H9 (cell line): ENCODE results near the gene PFN3. TPM values are rescaled to one million over a fixed set of nuclear protein-coding genes. Genes with fewer than 3 reads are reported as not detected.

ENCODE experiments used
- DNase-seq: peaks from one replicate; pipeline ENCODE4 v3.0.0-alpha.2; 2017
- H2AFZ ChIP-seq: one replicate; pipeline ENCODE4 v1.6.1; 2013; ENCODE audit warnings: mild to moderate bottlenecking, low read length, control low read depth, moderate library complexity
- H2AK5ac ChIP-seq: 2 replicates; pipeline ENCODE4 v1.6.1; 2013; ENCODE audit warnings: low read length, control low read depth, mixed read lengths; ENCODE audit not compliant: insufficient read length
- H2BK120ac ChIP-seq: one replicate; pipeline ENCODE4 v1.6.1; 2013; ENCODE audit warnings: low read depth, mild to moderate bottlenecking, low read length, control low read depth, inconsistent platforms; ENCODE audit not compliant: poor library complexity, severe bottlenecking
- H2BK12ac ChIP-seq: 2 replicates; pipeline ENCODE4 v1.6.1; 2013; ENCODE audit warnings: low read length, control low read depth, mixed read lengths, low read depth; ENCODE audit not compliant: insufficient read length
- H2BK15ac ChIP-seq: 2 replicates; pipeline ENCODE4 v1.6.1; 2013; ENCODE audit warnings: low read depth, low read length, control low read depth
- H2BK20ac ChIP-seq: one replicate; pipeline ENCODE4 v1.6.1; 2013; ENCODE audit warnings: low read depth, mild to moderate bottlenecking, low read length, control low read depth, inconsistent platforms; ENCODE audit not compliant: poor library complexity, severe bottlenecking
- H2BK5ac ChIP-seq: 2 replicates; pipeline ENCODE4 v1.6.1; 2013; ENCODE audit warnings: low read length, control low read depth, mixed read lengths; ENCODE audit not compliant: insufficient read length
- H3K14ac ChIP-seq: 2 replicates; pipeline ENCODE4 v1.6.1; 2013; ENCODE audit warnings: low read length, control low read depth; ENCODE audit not compliant: insufficient read depth
- H3K18ac ChIP-seq: 2 replicates; pipeline ENCODE4 v1.6.1; 2013; ENCODE audit warnings: low read depth, mild to moderate bottlenecking, mixed read lengths, low read length, control low read depth; ENCODE audit not compliant: insufficient read length
- H3K23ac ChIP-seq: 2 replicates; pipeline ENCODE4 v1.6.1; 2013; ENCODE audit warnings: low read length, control low read depth, mixed read lengths, low read depth; ENCODE audit not compliant: insufficient read length
- H3K23me2 ChIP-seq: 2 replicates; pipeline ENCODE4 v1.6.1; 2013; ENCODE audit warnings: low read depth, mild to moderate bottlenecking, mixed read lengths, low read length, control low read depth; ENCODE audit not compliant: insufficient read length, poor library complexity, severe bottlenecking
- H3K27ac ChIP-seq: 2 replicates; pipeline ENCODE4 v1.5.1; 2013; ENCODE audit warnings: low read length, control low read depth, mixed read lengths, low read depth; ENCODE audit not compliant: insufficient read length
- H3K27me3 ChIP-seq: 2 replicates; pipeline ENCODE4 v1.6.1; 2013; ENCODE audit warnings: low read length, control low read depth, inconsistent platforms; ENCODE audit not compliant: insufficient read depth
- H3K4ac ChIP-seq: 2 replicates; pipeline ENCODE4 v1.6.1; 2013; ENCODE audit warnings: low read depth, mild to moderate bottlenecking, control low read depth, inconsistent platforms, low read length, moderate library complexity
- H3K4me1 ChIP-seq: 2 replicates; pipeline ENCODE4 v1.6.1; 2013; ENCODE audit warnings: low read length, control low read depth, inconsistent platforms; ENCODE audit not compliant: insufficient read depth
- H3K4me2 ChIP-seq: 2 replicates; pipeline ENCODE4 v1.6.1; 2013; ENCODE audit warnings: low read length, control low read depth, mixed read lengths; ENCODE audit not compliant: insufficient read length, insufficient read depth
- H3K56ac ChIP-seq: 2 replicates; pipeline ENCODE4 v1.6.1; 2013; ENCODE audit warnings: low read depth, mild to moderate bottlenecking, mixed read lengths, low read length, control low read depth; ENCODE audit not compliant: insufficient read length
- H3K79me1 ChIP-seq: 2 replicates; pipeline ENCODE4 v1.6.1; 2013; ENCODE audit warnings: low read depth, mild to moderate bottlenecking, moderate library complexity, low read length, control low read depth, inconsistent platforms; ENCODE audit not compliant: insufficient read depth, poor library complexity, severe bottlenecking
- H3K79me2 ChIP-seq: 2 replicates; pipeline ENCODE4 v1.6.1; 2013; ENCODE audit warnings: low read length, control low read depth, inconsistent platforms; ENCODE audit not compliant: insufficient read depth
- H3K9ac ChIP-seq: 2 replicates; pipeline ENCODE4 v1.6.1; 2013; ENCODE audit warnings: low read length, control low read depth, mixed read lengths; ENCODE audit not compliant: insufficient read length; ENCODE audit errors: extremely low read depth
- H3K9me3 ChIP-seq: one replicate; pipeline ENCODE4 v1.6.1; 2013; ENCODE audit warnings: low read depth, low read length, inconsistent platforms; ENCODE audit not compliant: control insufficient read depth
- H3T11ph ChIP-seq: one replicate; pipeline ENCODE4 v1.6.1; 2013; ENCODE audit warnings: mild to moderate bottlenecking, low read length, control low read depth, inconsistent platforms
- H4K20me1 ChIP-seq: one replicate; pipeline ENCODE4 v1.6.1; 2013; ENCODE audit not compliant: control insufficient read depth, insufficient read length, insufficient read depth
- H4K5ac ChIP-seq: 2 replicates; pipeline ENCODE4 v1.6.1; 2013; ENCODE audit warnings: low read depth, mild to moderate bottlenecking, mixed read lengths, low read length, control low read depth; ENCODE audit not compliant: insufficient read length
- H4K8ac ChIP-seq: replicated peaks from 2 replicates; pipeline ENCODE4 v1.6.1; 2013; ENCODE audit warnings: low read length, control low read depth, mixed read lengths, low read depth; ENCODE audit not compliant: insufficient read length
- H4K91ac ChIP-seq: 2 replicates; pipeline ENCODE4 v1.6.1; 2013; ENCODE audit warnings: low read depth, mild to moderate bottlenecking, moderate library complexity, mixed read lengths, low read length, control low read depth; ENCODE audit not compliant: insufficient read length
- H3K27ac Mint-ChIP-seq, 3 experiments: 2 replicates in 2 of 3; 3 replicates in 1 of 3; pipeline ENCODE4 v1.8.0; 2020 to 2021; ENCODE audit warnings: mixed read lengths in 3 of 3, mild to moderate bottlenecking in 1 of 3, moderate library complexity in 1 of 3
- H3K27me3 Mint-ChIP-seq: 2 replicates; pipeline ENCODE4 v1.8.0; 2021; ENCODE audit warnings: low read depth, mild to moderate bottlenecking, moderate library complexity, mixed read lengths
- H3K36me3 Mint-ChIP-seq, 3 experiments: 2 replicates in 2 of 3; 3 replicates in 1 of 3; pipeline ENCODE4 v1.8.0; 2020 to 2021; ENCODE audit warnings: low read depth in 3 of 3, mixed read lengths in 3 of 3; ENCODE audit not compliant: insufficient read depth in 1 of 3
- H3K4me1 Mint-ChIP-seq, 2 experiments: 2 replicates each; pipeline ENCODE4 v1.8.0; 2020; ENCODE audit warnings: mixed read lengths in 2 of 2
- H3K4me3 Mint-ChIP-seq, 2 experiments: 2 replicates in 1 of 2; 3 replicates in 1 of 2; pipeline ENCODE4 v1.8.0; 2020 to 2021; ENCODE audit warnings: mild to moderate bottlenecking in 2 of 2, mixed read lengths in 2 of 2, moderate library complexity in 1 of 2
- H3K9me3 Mint-ChIP-seq, 2 experiments: 2 replicates in 1 of 2; 3 replicates in 1 of 2; pipeline ENCODE4 v1.8.0; 2020; ENCODE audit warnings: mild to moderate bottlenecking in 2 of 2, mixed read lengths in 2 of 2, moderate library complexity in 1 of 2
- CTCF ChIP-seq: fragments of 200-600 bp; sonication (generic); conservative IDR thresholded peaks from 3 replicates; pipeline ENCODE4 v1.8.0; 2021; ENCODE audit warnings: antibody characterized with exemption, mild to moderate bottlenecking
- WGBS: extraction: QIAGEN DNeasy Blood & Tissue Kit; methylation state at CpG from one replicate; pipeline ENCODE4 v1.1.7; 2013; ENCODE audit warnings: missing lambda C conversion rate, low lambda C conversion rate, mixed read lengths; ENCODE audit not compliant: insufficient read length; ENCODE audit errors: extremely low coverage; 5-methylcytosine and 5-hydroxymethylcytosine counted together
- total RNA-seq: library from RNA; stranded (reverse); gene quantifications from 2 replicates; pipeline ENCODE4 v1.2.1, GENCODE V29; 2021

The PFN3 gene
- total RNA-seq, 1 experiment from 2014 or later, result not detected

DNA sequence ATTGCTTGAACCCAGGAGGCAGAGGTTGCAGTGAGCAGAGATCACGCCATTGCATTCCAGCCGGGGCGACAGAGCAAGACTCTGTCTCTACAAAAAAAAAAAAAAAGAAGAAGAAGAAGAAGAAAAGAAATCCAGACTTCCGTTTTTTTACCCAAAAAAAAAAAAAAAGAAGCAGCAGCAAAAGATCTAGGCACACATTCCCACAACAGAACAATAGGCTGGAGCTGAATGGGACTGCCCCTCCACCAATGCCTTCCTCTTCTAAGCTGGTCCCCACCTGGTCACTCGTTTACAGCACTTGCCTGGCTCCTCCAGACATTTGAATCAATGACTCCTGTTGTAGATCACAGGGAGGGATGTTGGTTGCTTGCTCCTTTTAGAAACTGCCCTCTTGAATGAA, 47.4 kb downstream of the PFN3 start:
- H3K27me3 ChIP-seq, result no peaks in the 10 kb centered on the region
- no peak overlapping the region for H3K18ac ChIP-seq
- no peak overlapping the region for H4K5ac ChIP-seq
- peaks cover 7% of the 10 kb centered on the region for H3K23me2 ChIP-seq
- H2BK12ac ChIP-seq, result no peak overlapping the region
- H4K20me1 ChIP-seq, result no peaks in the 10 kb centered on the region
- Mint-ChIP-seq H3K4me1 (peaks cover 20 to 25% of the 10 kb centered on the region in 2 experiments), H3K27ac (no peak overlapping the region), H3K9me3 (peaks cover 3 to 4% of the 10 kb centered on the region in 2 experiments; a peak in 4 of 5 replicates), H3K36me3 (peaks cover 2 to 13% (median 12%) of the 10 kb centered on the region in 3 experiments; a peak in 5 of 7 replicates), H3K27me3 (peaks cover 41% of the 10 kb centered on the region), H3K4me3 (peak overlapping the region; percentile 30 to 51; a peak in 2 of 5 replicates)
- H4K8ac ChIP-seq, result no peak overlapping the region
- H2BK5ac ChIP-seq, result no peak overlapping the region
- no peak overlapping the region for H3K14ac ChIP-seq
- peaks cover 4% of the 10 kb centered on the region for H3K79me1 ChIP-seq
- TF ChIP-seq CTCF, result no peak
- H3K23ac ChIP-seq, result no peak overlapping the region
- peaks cover 13% of the 10 kb centered on the region for H3K79me2 ChIP-seq
- no peak overlapping the region for H3K4ac ChIP-seq
- H3K27ac ChIP-seq, result no peak overlapping the region
- no peak overlapping the region for H2BK15ac ChIP-seq
- no peak overlapping the region for H3T11ph ChIP-seq
- peaks cover 3% of the 10 kb centered on the region; the same call in 1 of the 2 replicates for H3K4me1 ChIP-seq
- no peak overlapping the region for H4K91ac ChIP-seq
- DNase-seq, result no peak
- no peaks in the 10 kb centered on the region for H3K9me3 ChIP-seq
- H2AFZ ChIP-seq, result no peak overlapping the region
- H3K9ac ChIP-seq, result no peak overlapping the region
- no CpG with 5 or more reads among the region's 5 CpGs for WGBS
- no peak overlapping the region for H3K4me2 ChIP-seq
- H2BK120ac ChIP-seq, result no peak overlapping the region
- no peak overlapping the region for H2AK5ac ChIP-seq
- H3K56ac ChIP-seq, result no peak overlapping the region
- no peak overlapping the region for H2BK20ac ChIP-seq
